Measurements from ENCODE around the gene HIP1. TPM values are rescaled to one million over a fixed set of nuclear protein-coding genes. Genes with fewer than 3 reads are reported as not detected.
"Not testable (repeated sequence)": the region's sequence is repeated elsewhere in the genome, so short reads cannot be mapped to it uniquely, and the experiment has no call there.

The HIP1 gene
- total RNA-seq, 1 donor from 2014 or later: 65.5 TPM

GRCh38 chr7:75696263-75697037, 42.3 kb downstream of the HIP1 start:
- Mint-ChIP-seq H3K9me3 (ENCODE audit: unreplicated experiment) (peaks cover 5% of the 10 kb centered on the region), H3K4me1 (ENCODE audit: low read depth, unreplicated experiment) (no peaks in the 10 kb centered on the region), H3K27me3 (ENCODE audit: unreplicated experiment) (no peaks in the 10 kb centered on the region), H3K4me3 (ENCODE audit: unreplicated experiment) (no peak overlapping the region), H3K27ac (ENCODE audit: unreplicated experiment) (no peak overlapping the region), H3K36me3 (ENCODE audit: unreplicated experiment) (no peaks in the 10 kb centered on the region)
- no peak for TF ChIP-seq CTCF (IDR thresholded peaks at IDR 0.05; ENCODE audit: partially characterized antibody, unreplicated experiment)
- no peak for DNase-seq

GRCh38 chr7:75694638-75695399, 43.9 kb downstream of the HIP1 start:
- no peak for DNase-seq
- Mint-ChIP-seq H3K27me3 (ENCODE audit: unreplicated experiment) (no peaks in the 10 kb centered on the region), H3K36me3 (ENCODE audit: unreplicated experiment) (no peaks in the 10 kb centered on the region), H3K27ac (ENCODE audit: unreplicated experiment) (no peak overlapping the region), H3K4me3 (ENCODE audit: unreplicated experiment) (no peak overlapping the region), H3K9me3 (ENCODE audit: unreplicated experiment) (peaks cover 5% of the 10 kb centered on the region), H3K4me1 (ENCODE audit: low read depth, unreplicated experiment) (no peaks in the 10 kb centered on the region)
- TF ChIP-seq CTCF (IDR thresholded peaks at IDR 0.05; ENCODE audit: partially characterized antibody, unreplicated experiment): no peak

GRCh38 chr7:75693668-75694067, 45.1 kb downstream of the HIP1 start:
- not testable (repeated sequence) for H3K36me3 Mint-ChIP-seq (ENCODE audit: unreplicated experiment); H3K4me3 Mint-ChIP-seq (ENCODE audit: unreplicated experiment); H3K9me3 Mint-ChIP-seq (ENCODE audit: unreplicated experiment); H3K27me3 Mint-ChIP-seq (ENCODE audit: unreplicated experiment); H3K4me1 Mint-ChIP-seq (ENCODE audit: low read depth, unreplicated experiment); DNase-seq; H3K27ac Mint-ChIP-seq (ENCODE audit: unreplicated experiment)

- no peak for TF ChIP-seq CTCF (IDR thresholded peaks at IDR 0.05; ENCODE audit: partially characterized antibody, unreplicated experiment)
- Mint-ChIP-seq H3K27ac (ENCODE audit: unreplicated experiment) (no peak overlapping the region), H3K36me3 (ENCODE audit: unreplicated experiment) (no peaks in the 10 kb centered on the region), H3K9me3 (ENCODE audit: unreplicated experiment) (peaks cover 7% of the 10 kb centered on the region), H3K4me3 (ENCODE audit: unreplicated experiment) (no peak overlapping the region), H3K27me3 (ENCODE audit: unreplicated experiment) (no peaks in the 10 kb centered on the region), H3K4me1 (ENCODE audit: low read depth, unreplicated experiment) (no peaks in the 10 kb centered on the region)
- DNase-seq: no peak
Observed at GRCh38 chr7:75691793-75692543, 46.8 kb downstream of the HIP1 start.

- no peaks in the 10 kb centered on the region for H3K27me3 Mint-ChIP-seq (ENCODE audit: unreplicated experiment)
- peaks cover 4% of the 10 kb centered on the region for H3K9me3 Mint-ChIP-seq (ENCODE audit: unreplicated experiment)
- H3K36me3 Mint-ChIP-seq (ENCODE audit: unreplicated experiment): no peaks in the 10 kb centered on the region
- no peak overlapping the region for H3K4me3 Mint-ChIP-seq (ENCODE audit: unreplicated experiment)
- DNase-seq: no peak
- no peaks in the 10 kb centered on the region for H3K4me1 Mint-ChIP-seq (ENCODE audit: low read depth, unreplicated experiment)
- no peak overlapping the region for H3K27ac Mint-ChIP-seq (ENCODE audit: unreplicated experiment)
- TF ChIP-seq CTCF (IDR thresholded peaks at IDR 0.05; ENCODE audit: partially characterized antibody, unreplicated experiment): no peak
Observed at GRCh38 chr7:75690121-75690523, 48.6 kb downstream of the HIP1 start.

Data from glutamatergic neuron (in vitro differentiated cells).